GM04503 (cell line): ENCODE results near the gene RERE.

Source experiments
- DNase-seq: peaks from one replicate; pipeline ENCODE4 v3.0.0-alpha.2; 2012; ENCODE audit warnings: low read depth

The RERE gene

DNA sequence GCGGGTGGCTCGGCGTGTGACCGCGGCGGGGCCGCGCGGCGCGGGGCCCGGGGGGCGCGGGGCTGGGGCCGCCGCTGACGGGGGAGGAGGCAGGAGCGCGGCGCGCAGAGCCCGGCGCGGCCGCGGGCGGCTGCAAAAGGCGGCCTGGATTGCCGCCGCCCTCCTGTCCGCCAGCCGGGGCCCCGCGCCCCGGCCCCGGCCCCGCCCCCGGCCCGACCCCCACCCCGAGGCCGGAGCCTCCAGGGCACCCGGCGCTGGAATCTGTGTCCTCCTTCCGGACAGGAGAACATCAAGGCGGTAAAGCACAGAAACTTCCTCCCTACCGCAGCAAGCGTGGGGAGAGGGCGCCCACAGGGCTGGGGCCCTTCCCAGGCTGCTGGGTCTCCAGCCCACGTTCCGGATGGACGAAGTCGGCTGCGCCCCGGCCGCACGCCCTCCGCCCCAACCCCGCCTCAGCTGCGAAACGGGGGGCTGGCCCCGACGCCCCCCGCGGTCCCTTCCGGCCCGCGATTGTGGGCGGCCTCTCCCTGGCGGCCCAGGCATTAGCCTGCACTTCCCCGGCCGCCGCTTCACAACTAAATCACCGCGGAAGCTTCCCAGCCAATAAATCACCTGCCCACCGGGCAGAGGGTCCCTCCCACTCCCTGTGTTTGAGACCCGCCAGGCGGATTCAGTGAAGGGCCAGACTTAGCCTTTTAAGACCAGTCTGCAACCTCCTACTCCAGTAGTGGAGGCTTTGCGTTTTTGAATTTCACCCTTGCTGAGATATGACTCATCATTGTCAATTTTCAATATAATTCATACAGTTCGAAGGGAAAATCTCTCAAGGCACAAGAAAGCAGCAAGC is 393.5 kb downstream of the RERE start:
- DNase-seq, result no peak

DNA sequence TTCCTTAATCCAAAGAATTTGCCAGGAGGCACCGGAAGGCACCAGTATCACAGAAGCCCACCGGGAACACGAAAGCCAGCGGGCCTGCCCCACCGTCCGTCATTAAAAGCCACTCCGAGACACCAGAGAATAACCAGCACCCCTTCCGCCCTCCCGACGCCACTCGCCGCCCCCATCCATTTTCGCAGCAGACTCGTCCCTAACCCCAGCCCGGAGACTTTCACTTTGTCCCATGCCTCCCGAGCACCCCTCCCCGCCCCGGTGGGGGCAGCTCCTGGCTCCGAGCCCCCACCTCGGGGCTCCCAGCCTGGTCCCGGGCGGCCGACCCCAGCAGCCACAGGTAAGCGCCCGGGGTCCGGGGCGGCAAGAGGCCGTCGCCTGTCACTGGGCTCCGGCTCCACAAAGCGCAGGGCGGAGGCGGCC is 394.2 kb downstream of the RERE start:
- DNase-seq, result no peak

DNA sequence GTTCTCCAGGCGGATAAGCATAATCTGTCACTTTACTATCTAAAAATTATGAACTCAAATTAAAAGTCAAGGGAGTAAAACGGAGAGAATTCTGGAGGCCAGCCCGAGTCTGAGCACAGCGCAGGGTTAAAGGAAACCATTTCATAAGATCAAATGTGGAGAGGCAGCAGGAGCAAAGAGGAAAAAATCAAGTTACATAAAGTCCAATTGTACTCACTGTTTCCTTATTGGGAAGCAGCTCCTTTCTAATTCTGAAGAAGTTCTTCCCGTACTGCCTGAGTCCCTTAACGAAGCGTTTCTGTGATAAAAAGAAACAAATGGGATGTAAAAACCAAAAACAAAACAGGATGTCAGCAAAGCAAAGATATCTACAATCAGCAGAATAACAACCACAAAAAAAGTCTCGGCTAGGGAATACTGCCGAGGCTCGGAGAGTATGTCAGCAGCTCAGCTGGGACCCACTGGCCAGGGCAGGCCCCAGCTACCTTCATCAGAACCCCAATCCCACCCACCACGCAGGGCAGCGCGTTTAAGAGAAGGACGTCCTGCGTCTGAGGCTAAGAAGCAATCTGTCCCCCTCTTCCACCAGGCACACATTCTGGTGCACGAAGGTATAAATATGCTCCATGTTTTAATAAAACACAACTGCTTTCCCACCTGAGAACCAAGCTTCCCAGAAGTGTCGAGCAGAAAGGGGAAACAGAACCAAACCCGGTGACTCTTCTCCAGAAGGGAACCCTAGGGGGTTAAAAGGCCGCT is 394.8 kb downstream of the RERE start:
- DNase-seq, result no peak

DNA sequence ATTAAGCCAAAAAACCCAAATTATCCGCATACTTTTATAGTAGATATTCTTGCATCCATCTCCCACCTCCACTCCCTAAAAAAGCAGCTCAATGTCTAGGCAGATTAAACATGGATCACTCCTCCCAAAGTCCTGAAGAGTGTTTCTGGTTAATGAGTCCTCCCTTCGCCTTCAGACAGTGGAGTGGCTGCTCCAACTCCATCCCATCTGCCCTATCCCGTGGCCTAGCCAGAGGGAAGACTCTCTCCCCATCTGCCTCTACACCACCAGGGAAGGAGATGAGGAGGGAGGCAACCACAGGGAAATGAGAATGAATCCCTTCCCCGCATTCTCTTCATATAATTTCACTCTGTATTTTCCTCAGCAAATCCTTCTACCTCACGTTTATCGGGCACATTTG is 395.7 kb downstream of the RERE start:
- DNase-seq, result no peak

DNA sequence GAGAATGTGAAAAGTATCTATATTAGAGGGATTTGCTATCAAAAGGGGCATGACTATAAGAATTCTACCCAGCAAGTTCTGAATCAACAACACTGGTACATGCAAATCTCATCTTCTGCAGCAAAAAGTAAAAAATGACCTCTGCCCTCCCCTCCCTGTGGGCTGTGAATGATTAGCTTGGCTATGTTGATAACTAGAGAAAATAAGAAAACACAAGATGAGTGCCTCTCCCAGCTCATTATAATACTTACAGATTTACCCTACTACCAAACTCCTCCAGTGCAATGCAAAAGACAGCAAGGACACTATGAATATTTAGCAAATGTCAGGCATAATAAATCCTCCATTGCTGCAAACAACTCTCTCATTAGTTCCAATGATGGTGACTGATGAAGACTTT is 397.1 kb downstream of the RERE start:
- no peak for DNase-seq

DNA sequence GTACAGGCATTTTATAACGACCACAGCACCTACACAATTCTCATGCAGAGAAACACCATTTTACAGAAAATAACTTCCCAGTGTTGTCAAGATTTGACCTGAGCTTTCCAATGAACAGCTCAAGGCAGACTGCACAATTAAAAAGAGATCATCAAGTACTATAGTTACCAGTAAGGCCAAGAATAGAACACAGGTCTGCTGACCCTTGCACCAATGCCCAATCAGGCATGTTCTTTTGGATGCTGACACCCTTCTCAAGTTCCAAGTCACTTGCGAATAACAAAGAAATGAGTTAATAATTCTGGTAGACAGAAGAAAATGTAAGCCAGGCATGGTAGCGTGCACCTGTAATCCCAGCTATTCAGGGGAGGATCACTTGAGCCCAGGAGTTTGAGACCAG is 397.6 kb downstream of the RERE start:
- DNase-seq, result no peak

DNA sequence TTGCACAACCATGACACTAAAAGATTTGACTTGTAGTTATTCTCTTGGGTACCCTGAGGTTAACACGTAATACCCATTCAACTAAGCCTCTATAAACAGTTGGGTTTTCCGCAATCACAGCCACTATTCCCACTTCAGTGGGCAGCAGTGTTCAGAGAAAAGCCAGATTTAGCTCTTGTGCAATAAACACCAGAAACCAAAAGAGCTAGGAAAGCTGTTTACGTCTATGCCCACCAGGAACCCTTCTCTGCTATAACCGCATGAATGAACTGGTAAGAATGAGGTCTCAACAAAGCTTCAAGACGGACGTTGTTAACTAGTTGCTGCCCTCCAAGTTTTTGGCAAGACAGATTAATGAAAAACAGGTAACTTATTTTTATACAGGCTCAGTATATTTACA is 398.3 kb downstream of the RERE start:
- DNase-seq, result no peak

DNA sequence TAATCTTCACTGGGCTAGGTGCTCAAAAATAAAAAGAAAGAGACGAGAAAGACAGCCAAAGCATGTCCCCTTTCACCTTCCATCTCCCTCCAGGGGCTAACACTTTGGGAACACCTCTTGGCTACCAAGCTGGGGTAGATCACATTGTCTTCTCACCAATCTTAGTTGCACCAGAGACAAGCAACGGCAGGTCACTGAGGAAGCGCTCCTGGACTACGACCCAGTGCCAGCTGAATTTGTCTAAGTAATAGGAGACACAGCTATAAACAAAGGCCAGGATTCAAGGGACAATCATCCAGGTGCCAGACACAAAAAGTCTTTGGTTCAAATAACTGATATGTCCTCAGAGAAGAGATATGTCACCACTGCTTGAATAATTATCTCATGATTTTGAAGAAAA is 399.1 kb downstream of the RERE start:
- DNase-seq, result no peak

DNA sequence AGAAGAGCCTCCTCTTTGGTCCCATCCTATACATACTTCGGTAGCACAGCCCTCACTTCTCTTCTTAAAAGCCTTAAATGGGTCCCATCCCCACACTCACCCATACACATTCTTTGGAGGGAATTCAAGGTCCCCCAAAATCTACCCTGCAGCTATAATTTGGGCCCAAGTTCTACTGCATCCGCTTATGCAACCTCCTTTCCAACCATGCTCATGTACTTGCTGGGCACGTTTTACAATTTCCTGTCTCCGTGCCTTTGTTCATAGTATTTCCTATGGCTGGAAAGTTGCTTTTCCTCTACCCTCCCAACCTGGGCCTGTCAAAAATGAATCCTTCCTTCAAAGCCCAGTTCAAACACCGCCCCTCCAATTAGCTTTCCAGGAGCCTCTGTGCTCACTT is 399.8 kb downstream of the RERE start:
- DNase-seq, result no peak

DNA sequence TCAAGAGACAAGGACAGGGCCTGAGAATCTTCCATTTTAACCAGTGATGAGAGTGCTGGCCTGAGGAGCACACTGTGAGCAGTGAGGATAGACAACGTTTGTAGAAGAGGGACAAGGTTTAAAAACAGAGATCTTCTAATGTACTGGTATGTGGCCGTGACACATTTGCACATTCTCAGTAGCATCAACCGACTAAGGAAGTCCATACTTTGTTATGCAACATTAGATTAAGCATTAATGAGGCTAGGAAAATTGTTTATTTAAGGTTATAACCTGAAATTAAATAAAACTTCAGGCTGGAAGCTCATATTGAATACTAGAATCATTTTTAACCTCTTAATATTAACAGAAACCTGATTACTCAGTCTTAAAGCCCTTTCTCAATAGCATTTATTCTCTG is 400.6 kb downstream of the RERE start:
- no peak for DNase-seq

DNA sequence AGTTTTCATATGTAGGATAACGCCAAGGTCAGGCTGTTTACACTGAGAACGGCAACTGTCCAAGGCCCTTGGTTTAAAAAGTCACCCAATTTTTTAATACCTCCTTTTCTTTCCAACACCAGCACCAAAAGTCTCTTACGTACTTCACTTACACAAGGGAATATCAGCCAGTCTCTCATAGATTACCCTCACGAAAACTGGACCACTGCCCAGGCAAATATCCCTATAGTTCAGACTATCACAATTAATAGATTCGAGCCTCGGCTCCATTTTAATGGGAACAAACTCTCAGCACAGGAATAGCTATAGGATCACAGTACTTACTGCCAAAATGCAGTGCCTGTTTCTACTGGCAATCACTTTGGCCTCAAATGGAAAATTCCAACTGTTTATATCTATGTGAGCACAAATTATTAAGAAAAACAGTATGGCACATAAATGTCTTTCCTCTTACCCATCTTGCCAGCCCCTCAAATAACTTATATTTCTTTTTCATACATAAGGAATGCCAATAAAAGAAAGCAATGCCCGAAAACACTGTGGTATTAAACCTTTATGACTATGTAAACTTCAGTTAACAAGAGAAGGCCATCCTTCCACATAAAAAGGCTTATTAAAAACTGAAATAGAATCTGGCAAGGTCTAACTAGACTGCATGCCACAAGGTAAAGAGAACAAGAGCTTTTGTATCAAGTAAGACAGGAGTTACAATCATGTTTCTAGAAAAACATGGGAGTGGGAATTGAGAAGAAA is 401.7 kb downstream of the RERE start:
- DNase-seq, result no peak

DNA sequence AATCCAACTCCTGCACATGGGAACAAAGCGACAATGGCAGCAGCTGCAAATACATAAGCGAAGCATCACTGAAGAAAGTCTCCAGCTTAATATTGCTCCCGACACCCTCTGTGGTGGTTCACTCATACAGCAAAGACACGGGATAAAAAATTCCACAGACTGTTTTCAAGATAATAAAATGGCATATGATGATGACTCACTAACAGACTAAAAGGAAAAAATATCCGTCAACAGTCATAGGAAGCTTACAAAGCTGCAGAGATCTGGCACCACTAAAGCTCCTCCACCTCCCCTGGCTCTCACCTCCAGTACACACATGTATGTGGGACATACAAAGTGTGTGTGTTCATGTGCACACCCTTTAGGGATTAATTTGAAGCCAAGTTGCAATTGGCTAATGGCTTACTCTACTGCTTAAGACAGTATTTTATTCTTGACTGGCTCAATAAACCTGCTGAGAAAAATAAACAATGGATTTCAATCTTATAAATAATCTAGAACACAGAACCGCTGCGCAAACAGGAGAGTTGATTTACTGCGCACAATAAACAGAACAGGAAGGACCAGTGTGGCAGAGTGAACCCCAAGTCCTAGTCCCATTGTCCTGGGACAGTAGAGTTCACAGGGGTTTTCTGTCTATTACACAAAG is 405.1 kb downstream of the RERE start:
- peak; percentile 79 for DNase-seq

DNA sequence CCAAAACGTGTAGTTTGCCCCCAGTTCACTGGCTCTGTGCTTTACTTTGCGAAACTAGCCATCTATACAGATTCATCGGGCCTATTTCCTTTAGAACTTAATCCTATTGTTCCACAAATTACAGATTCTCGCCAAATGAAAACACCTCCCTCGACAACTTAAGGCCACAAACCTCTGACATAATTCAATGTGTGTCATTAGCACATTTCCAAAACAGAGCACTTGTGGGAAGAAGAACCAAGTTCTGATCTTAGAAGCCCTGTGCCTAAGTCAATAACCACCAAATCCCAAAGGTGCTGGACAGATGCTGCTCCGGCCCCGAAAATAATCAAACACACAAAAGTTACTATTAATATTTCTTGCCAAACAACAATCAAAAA is 405.6 kb downstream of the RERE start:
- DNase-seq, result no peak

DNA sequence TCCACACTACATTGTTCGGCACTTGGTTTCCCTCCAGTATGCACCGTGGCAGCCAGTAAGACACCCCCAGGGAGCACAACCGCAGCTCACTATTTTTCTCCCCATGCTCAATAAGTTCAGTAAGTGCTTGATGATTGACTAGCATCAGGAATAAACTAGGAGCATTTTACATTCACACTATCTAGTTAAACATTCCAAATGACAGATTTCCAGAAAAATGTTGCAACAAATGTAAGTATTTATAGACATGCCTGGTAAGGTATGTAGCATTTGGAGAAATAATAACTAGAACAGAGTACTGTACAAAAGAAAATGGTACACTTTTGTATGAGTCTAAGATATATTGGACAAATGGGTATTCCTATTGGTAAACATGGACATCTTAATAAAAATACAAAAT is 406.6 kb downstream of the RERE start:
- DNase-seq, result no peak

DNA sequence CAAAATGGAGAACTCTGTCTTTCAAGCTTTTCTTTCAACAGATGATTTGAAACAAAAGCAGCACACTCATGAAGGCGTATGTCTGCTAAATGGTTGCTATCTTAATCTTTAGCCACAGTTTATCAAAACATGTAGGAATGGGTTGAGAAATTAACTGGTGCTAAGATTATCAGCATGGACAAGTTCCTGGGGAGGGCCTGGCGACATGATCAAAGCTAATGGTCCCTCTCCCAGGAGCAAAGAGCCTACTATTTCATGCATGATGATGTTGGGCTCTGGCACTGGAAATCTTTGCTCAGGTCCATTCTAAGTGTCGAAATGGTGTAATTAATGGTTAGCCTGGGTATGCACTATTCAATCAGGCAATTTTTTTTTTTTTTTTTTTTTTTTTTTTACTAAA is 407.8 kb downstream of the RERE start:
- no peak for DNase-seq

DNA sequence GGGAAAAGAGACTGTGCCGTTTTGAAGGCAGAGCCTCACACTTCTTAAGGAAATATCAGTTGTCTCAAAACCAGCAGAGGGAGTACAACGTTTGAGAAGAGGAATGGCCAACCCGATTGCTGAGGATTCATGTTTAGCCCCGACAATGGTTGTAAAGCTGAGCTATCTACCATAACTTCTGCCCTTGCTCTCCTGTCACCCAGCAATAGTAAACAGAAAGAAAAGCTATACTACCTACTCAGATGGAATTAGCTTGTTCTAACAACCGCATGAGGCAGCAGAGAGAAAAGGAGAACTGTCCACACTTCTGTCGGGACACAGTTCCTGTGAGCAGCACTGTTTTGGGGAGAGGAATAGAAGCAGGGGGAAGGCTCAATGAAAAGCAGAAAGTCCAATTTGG is 408.3 kb downstream of the RERE start:
- DNase-seq, result no peak

DNA sequence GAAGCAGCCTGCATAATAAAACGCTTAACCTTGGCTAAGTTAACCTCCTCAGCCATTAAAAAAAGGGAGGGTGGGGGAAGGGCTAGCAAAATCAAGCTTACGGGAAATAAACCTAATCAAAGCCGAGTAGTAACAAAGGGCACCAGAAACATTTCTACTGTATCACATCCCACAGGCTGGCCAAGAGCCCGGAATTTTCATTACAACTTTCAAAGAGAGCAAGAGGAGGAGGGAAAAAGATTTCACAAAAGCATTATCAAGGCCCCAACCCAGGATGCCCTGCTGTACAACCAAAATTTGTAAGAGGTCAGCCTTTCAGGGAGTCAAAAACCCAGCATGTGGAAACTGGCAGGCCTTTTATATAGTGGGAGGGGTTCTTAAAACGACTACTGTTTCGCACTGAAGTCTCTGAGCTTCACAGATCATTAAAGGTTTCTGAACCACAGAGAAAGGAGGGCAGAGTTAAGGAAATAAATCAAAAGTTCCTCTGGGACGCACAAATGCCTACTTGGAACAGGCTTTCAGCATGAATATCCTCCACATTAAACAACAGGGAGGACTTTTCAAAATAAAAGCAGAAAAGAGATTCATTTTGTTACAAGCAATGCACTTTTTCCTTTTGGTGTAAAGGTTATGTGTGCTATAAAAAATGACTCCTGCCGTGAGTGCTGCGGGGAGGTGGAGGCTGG is 409.1 kb downstream of the RERE start:
- DNase-seq, result peak; percentile 84

DNA sequence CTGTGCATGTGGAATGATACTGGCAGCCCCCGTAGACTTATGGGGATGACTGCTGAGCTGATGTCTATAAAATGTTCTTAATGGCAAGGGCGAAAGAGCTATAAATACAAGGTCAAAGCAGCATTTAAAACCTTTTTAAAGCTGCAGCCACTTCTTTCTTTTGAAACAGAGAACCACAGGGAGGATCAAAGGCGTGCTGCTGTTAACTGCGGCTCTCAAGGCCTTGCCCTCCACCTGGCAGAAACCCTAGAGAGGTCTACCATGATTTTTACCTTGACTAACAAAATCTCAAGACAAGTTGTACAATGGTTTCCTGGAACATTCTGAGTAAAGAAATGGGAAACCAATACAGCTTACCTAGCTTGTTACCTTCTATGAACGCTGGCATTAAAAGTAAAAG is 409.8 kb downstream of the RERE start:
- DNase-seq, result no peak

DNA sequence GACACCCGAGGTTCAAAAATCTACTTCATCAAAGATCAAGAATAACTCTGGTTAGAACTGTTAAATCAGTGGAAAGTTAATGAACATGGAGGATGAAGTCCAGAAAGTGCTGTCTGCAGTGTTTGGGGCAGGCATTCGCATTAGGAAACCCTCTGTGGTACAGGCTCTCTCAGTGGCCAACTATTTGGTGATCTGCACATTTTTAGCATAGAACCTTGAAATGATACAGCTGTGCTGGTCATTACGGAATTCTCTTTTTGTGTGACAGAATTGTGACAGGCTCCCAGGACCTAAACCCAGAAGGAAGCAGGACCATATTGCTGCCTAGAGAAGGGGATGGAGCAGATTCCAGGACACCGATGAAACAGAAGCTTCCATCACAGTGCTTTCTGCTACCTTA is 410.5 kb downstream of the RERE start:
- DNase-seq, result no peak

DNA sequence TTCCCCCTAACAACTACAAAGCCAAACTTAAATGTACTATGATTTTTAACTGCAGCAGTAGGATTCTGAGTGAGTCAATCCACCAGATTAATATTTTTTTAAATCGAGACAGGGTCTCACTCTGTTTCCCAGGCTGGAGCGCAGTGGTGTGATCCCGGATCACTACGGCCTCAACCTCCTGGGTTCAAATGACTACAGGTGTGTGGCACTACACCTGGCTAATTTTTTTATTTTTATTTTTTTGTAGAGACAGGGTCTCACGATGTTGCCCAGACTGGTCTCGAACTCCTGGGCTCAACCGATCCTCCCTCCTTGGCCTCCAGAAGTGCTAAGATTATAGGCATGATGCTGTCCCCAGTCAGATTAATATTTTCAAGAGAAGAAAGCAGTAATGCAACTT is 411.4 kb downstream of the RERE start:
- DNase-seq, result no peak

DNA sequence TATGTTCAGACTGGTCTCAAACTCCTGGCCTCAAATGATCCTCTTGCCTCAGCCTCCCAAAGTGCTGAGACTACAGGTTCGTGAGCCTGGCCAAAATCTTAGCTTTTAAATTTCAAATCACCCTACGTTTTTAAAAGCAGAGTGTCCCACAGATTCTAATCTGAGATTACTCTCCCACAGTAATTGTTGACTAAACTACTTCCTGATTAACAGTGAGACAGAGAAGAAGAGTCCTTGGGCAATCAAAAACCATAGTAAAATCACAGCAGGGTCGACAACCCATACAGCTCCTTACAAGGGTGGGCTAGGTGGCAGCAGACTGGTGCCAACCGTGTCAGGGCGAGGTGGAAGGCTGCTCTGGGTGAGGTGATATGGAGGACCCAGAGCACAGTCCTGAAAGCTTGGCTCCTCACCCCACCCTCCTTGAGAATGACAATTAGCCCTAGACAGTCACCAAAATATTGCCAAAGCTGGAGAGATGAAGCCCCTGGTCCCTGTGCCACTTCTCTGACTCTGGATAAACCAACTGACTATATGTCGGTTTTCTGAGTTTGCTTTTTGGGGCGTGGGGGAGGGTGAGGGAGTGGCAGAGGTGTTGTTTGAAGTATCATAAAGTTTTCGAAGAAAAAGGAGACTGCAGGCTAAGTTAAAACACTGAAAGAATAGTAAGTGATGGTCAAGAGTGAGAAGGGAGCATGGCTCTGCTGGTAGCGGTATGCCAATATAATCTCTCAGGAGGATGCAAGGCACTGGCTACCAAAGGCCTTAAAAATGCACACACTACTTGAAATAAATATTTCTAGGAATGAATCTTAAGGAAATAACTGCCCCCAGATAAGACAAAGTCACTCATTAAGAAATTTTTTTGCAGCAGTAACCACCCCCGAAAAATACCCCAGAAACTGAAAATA is 412.7 kb downstream of the RERE start:
- DNase-seq, result no peak
